MCF 10A (cell line): ENCODE measurements around the gene EFCAB14. TPM values are rescaled to one million over a fixed set of nuclear protein-coding genes. Genes with fewer than 3 reads are reported as not detected.
"Not testable (repeated sequence)": the region's sequence is repeated elsewhere in the genome, so short reads cannot be mapped to it uniquely, and the experiment has no call there.

ENCODE experiments used
- BruUV-seq: library from RNA; stranded (reverse); fragments of 400-500 nt; replicated peaks from 2 replicates; lab custom pipeline; 2021; lab: Mats Ljungman, UMichigan
- CTCF ChIA-PET: fragments of 300-600 bp; sonication (Branson Sonifier 250); formaldehyde crosslinking; extraction: SDS; loops from one replicate; lab custom pipeline; 2021; ENCODE audit warnings: antibody characterized with exemption, inconsistent platforms; lab: Yijun Ruan, JAX
- POLR2A ChIA-PET: fragments of 300-600, 350-650 bp; sonication (Branson Sonifier 250); formaldehyde crosslinking; extraction: SDS; loops from one replicate; lab custom pipeline; 2020; ENCODE audit warnings: antibody characterized with exemption, inconsistent platforms; lab: Yijun Ruan, JAX
- DNase-seq: peaks from one replicate; pipeline ENCODE4 v3.0.0-alpha.2; 2018; ENCODE audit not compliant: unreplicated experiment
- H3K27ac Mint-ChIP-seq: one replicate; pipeline ENCODE4 v1.8.0; 2022; ENCODE audit warnings: mild to moderate bottlenecking, low read depth, mixed read lengths; ENCODE audit not compliant: unreplicated experiment
- H3K27me3 Mint-ChIP-seq: one replicate; pipeline ENCODE4 v1.8.0; 2022; ENCODE audit warnings: mixed read lengths; ENCODE audit not compliant: insufficient read depth, unreplicated experiment
- H3K36me3 Mint-ChIP-seq: one replicate; pipeline ENCODE4 v1.8.0; 2022; ENCODE audit warnings: mild to moderate bottlenecking, moderate library complexity, mixed read lengths; ENCODE audit not compliant: insufficient read depth, unreplicated experiment
- H3K4me1 Mint-ChIP-seq: one replicate; pipeline ENCODE4 v1.8.0; 2022; ENCODE audit warnings: mixed read lengths; ENCODE audit not compliant: insufficient read depth, unreplicated experiment
- H3K4me3 Mint-ChIP-seq: one replicate; pipeline ENCODE4 v1.8.0; 2022; ENCODE audit warnings: mild to moderate bottlenecking, moderate library complexity, mixed read lengths; ENCODE audit not compliant: unreplicated experiment
- H3K9me3 Mint-ChIP-seq: one replicate; pipeline ENCODE4 v1.8.0; 2022; ENCODE audit warnings: mixed read lengths; ENCODE audit not compliant: unreplicated experiment
- intact Hi-C: fragments of 100-400 bp; cut with micrococcal nuclease; formaldehyde crosslinking; loops from 2 replicates; pipeline ENCODE4 v1.14.1; 2022
- total RNA-seq: library from RNA; stranded (reverse); gene quantifications from 2 replicates; pipeline ENCODE4 v1.2.3, GENCODE V29; 2022
- TF ChIP-seq, protein P1 (sequence below): fragments of 200-600 bp; IDR thresholded peaks from one replicate; pipeline ENCODE4 v1.8.0; 2022; ENCODE audit warnings: antibody characterized with exemption, mild to moderate bottlenecking; ENCODE audit not compliant: unreplicated experiment

Gene EFCAB14
- total RNA-seq, 1 experiment from 2014 or later = 33.9 TPM

DNA sequence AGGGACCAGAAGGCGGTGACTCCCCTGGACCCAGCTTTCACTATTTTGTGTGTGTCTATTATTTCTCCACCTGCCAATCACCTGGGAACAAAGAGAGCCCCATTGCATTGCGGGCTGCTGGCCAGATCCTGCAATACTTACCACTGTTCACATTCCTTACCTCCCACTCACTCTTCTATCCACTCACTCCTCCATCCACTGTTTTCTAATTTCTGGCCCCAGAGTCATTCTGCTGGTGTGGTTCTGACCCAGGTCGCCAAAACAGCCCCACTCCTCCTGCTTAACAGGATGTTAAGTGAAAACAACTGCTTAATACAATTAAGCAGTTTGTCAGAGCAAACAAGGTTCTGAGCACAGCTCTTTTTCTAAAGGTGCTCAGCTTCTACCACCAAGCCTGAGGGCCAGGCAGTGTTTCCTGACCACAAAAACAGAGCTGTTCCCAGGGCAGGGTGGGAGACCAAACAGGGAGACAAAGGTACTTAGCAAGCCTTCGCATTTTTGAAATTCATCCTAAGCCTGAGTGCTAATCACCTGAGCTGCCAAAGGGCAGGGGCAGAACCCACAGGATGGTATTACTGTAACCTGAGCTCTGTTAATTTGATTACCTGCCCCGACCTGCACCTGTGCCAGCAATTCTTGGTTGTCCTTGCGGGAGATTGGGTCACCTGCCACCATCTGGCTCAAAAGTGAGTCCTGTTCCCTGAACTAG lies 38.5 kb upstream of the EFCAB14 start:
- Mint-ChIP-seq H3K27ac (peak overlapping the region; percentile 43), H3K36me3 (no peaks in the 10 kb centered on the region), H3K4me1 (peaks cover 70% of the 10 kb centered on the region), H3K27me3 (no peaks in the 10 kb centered on the region), H3K9me3 (peaks cover 7% of the 10 kb centered on the region), H3K4me3 (no peak overlapping the region)
- BruUV-seq = no TSS peak
- CTCF ChIA-PET = interaction anchor here (0.7 to 2.5 kb wide), 11 partner anchors 9 to 418 kb away, joined by 3 to 20 read pairs (median 4); no protein-coding TSS in a partner anchor
- intact Hi-C loops = no loop called here
- peak; percentile 76 for DNase-seq
- POLR2A ChIA-PET = interaction anchor here (0.7 to 2.2 kb wide), 13 partner anchors 8 to 567 kb away, joined by 3 to 20 read pairs (median 4); partner anchors contain the start of gene CYP4B1
- TF ChIP-seq, protein P1, sequence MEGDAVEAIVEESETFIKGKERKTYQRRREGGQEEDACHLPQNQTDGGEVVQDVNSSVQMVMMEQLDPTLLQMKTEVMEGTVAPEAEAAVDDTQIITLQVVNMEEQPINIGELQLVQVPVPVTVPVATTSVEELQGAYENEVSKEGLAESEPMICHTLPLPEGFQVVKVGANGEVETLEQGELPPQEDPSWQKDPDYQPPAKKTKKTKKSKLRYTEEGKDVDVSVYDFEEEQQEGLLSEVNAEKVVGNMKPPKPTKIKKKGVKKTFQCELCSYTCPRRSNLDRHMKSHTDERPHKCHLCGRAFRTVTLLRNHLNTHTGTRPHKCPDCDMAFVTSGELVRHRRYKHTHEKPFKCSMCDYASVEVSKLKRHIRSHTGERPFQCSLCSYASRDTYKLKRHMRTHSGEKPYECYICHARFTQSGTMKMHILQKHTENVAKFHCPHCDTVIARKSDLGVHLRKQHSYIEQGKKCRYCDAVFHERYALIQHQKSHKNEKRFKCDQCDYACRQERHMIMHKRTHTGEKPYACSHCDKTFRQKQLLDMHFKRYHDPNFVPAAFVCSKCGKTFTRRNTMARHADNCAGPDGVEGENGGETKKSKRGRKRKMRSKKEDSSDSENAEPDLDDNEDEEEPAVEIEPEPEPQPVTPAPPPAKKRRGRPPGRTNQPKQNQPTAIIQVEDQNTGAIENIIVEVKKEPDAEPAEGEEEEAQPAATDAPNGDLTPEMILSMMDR = no peak

DNA sequence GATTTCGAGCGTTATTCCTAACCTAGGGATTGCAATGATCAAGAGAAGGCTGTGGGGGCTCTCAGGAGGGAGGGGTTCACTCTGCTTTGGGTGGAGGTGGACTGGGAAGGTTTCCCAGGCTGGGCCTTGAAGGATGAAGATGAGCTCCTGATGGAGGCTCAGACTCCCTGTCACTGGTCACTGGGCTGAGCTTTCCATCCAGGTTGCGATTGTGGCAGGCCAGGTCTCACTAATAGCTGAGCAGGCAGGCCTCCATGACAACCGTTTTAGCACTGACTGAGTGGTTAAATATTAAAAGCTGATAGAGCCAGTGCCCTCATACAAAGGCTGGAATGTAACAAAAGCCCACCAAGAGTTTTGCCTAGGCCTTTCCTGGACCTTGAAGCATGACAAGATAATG lies 36.2 kb upstream of the EFCAB14 start:
- TF ChIP-seq, protein P1 = no peak
- POLR2A ChIA-PET = interaction anchor here (0.5 to 1.0 kb wide), 2 partner anchors 19 to 44 kb away, joined by 3 to 4 read pairs; partner anchors contain the start of gene CYP4B1
- Mint-ChIP-seq H3K27me3 (no peaks in the 10 kb centered on the region), H3K4me3 (no peak overlapping the region), H3K4me1 (peaks cover 76% of the 10 kb centered on the region), H3K27ac (peak overlapping the region; percentile 32), H3K36me3 (no peaks in the 10 kb centered on the region), H3K9me3 (no peaks in the 10 kb centered on the region)
- intact Hi-C loops = no loop called here
- no peak for DNase-seq
- BruUV-seq = no TSS peak
- CTCF ChIA-PET = interaction anchor here (1.4 kb wide), 1 partner anchor 59 kb away, joined by 3 read pairs; no protein-coding TSS in a partner anchor

DNA sequence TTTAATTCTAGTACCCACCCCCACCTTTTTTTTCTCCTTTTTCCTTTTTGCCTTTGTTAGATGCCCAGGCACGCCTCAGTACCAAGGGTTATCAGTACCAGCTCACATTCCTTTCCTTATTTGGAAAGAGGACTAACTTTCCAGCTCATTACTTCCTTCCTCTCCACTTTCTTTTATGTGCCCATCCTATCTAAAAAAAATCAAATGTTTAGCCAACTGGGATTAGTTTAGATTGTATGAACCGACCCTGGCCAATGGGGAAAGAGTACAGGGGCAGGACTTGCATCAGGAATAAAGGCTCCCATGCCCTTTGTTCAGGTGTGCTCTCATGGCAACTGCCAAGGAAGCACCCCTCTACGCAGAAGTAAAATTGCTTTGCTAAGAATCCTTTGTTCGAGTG lies 35.8 kb upstream of the EFCAB14 start:
- intact Hi-C loops, H3K27me3 Mint-ChIP-seq, BruUV-seq, H3K4me3 Mint-ChIP-seq, H3K36me3 Mint-ChIP-seq, H3K9me3 Mint-ChIP-seq: not testable (repeated sequence)
- DNase-seq = peak; percentile 20
- POLR2A ChIA-PET = interaction anchor here (1.9 kb wide), 1 partner anchor 28 kb away, joined by 3 read pairs; no protein-coding TSS in a partner anchor
- H3K4me1 Mint-ChIP-seq = peaks cover 79% of the 10 kb centered on the region
- H3K27ac Mint-ChIP-seq = peak overlapping the region; percentile 32
- CTCF ChIA-PET = interaction anchor here (1.4 kb wide), 1 partner anchor 59 kb away, joined by 3 read pairs; no protein-coding TSS in a partner anchor

DNA sequence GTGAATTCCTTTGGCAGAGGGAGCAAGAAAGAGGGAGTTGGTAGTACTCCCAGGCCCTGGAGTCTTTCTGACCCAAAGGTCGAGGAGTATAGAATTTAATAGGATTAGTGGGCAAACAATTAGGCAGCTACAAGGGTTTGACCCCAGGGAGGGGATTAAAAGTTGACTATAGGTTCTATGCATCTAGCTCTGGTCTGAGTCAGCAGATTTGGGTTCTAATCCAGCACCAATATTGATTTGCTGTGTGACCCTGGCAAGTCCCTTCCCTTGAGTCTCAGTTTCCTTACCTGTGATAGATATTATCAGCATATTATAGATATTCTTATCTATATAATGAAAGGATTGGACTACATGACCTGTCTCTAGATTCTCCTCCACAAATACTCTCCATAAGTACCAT lies 35.1 kb upstream of the EFCAB14 start:
- no TSS peak for BruUV-seq
- H3K36me3 Mint-ChIP-seq = no peaks in the 10 kb centered on the region
- intact Hi-C loops = no loop called here
- TF ChIP-seq, protein P1 = no peak
- POLR2A ChIA-PET = interaction anchor here (1.2 to 1.9 kb wide), 2 partner anchors 28 to 52 kb away, joined by 3 read pairs; no protein-coding TSS in a partner anchor
- H3K27ac Mint-ChIP-seq = peak overlapping the region; percentile 87
- no peak for DNase-seq
- H3K4me3 Mint-ChIP-seq = no peak overlapping the region
- no peaks in the 10 kb centered on the region for H3K27me3 Mint-ChIP-seq
- H3K4me1 Mint-ChIP-seq = peaks cover 86% of the 10 kb centered on the region
- no peaks in the 10 kb centered on the region for H3K9me3 Mint-ChIP-seq
- CTCF ChIA-PET = interaction anchor here (0.5 to 1.4 kb wide), 3 partner anchors 60 to 421 kb away, joined by 3 to 4 read pairs (median 3); no protein-coding TSS in a partner anchor
